Ramos (cell line): ENCODE data around the gene CPNE4.

Experiments
- in situ Hi-C: fragments of 300-500 bp; cut with MboI; formaldehyde crosslinking; loops from one replicate; pipeline ENCODE4 v1.14.3; 2022; ENCODE audit warnings: low sequenced_read_pairs; ENCODE audit not compliant: unreplicated experiment

The CPNE4 gene

DNA sequence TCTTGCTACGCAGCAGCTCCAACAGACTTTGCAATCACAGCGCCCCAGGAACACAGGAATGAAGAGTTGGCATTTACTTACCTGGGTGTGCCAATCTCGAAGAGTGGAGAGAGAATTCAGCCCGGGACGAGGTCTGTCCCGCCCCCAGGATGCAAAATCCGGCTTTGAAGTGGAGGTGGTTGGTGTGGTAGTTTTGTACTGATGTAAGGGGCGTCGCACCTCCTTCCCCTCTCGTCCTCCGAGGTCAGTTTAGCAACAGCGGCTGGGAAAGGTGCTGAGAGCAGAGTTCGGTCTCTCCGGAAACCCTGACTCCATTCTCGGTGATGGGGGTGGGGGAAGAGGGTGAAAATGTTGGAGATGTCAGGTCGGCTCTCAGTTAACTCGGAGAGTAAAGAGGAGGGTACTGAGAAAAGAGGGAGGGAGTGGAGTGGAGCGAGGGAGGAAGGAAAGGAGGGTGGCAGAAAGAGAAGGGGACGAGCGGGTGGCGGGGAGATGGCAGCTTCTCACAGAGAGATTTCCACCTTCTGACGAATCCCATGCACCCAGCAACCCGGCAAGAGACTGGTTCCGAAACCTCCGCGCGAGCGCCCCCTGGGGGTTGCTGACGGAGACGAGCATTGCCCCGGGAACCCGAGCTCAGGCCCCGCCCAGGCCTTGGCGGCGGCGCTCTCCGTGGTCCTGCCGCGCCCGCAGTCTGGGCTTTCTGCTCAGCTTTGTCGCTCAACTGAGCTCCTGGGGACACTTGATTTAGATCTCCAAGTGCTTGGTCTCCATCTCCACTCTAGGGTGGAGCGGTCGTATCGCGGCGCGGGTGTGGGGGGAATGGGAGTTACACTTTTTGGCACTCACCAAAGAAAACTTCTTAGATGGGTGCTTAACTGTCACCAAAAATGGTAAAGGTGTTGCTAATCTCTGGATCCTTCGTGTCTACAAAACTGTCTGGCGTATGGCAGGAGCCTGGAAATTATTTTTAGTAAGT is at the start of gene CPNE4:
CPNE4 (minus strand) TSS at position 529 of the 979 bp plus-strand sequence.
- in situ Hi-C loops, result loop anchor here (25.0 kb wide), 1 partner anchor 997 kb away; the partner anchor contains the start of genes ASTE1 and NEK11

DNA sequence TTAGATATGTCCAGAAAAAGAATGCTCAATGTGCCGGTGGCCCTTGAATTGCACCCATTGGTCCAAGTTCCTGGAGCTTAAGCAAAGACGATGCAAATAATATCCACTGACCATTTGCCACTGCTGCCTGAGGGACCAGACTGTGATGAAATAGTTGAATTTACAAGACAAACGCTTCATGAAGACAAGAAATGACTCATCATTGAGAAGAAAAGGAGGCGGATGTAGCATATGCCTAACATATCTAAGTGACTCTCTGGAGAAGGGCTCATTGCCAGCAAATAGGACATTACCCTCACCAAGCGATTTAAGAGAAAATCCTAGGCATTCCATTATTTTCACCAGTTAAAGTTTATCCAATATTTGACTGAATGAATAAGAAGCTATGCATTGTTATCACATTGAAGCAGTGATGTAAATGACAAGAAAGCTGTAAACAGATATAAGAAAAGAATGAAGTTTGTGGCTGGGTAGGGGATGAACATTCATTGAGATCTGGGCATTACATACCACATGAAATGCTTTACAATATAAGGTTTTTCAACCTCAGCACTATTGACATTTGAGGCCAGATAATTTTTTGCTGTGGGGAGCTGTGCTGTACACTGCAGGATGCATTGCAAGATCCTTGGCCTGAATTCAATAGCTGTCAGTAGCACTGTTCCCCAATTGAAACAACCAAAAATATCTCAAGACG is 48.9 kb upstream of the CPNE4 start:
- in situ Hi-C loops, result no loop called here

- in situ Hi-C loops, result no loop called here
Observed at GRCh38 chr3:132083159-132083558, 48.3 kb upstream of the CPNE4 start.

- in situ Hi-C loops, result no loop called here
Observed at GRCh38 chr3:132079147-132079546, 44.3 kb upstream of the CPNE4 start.

DNA sequence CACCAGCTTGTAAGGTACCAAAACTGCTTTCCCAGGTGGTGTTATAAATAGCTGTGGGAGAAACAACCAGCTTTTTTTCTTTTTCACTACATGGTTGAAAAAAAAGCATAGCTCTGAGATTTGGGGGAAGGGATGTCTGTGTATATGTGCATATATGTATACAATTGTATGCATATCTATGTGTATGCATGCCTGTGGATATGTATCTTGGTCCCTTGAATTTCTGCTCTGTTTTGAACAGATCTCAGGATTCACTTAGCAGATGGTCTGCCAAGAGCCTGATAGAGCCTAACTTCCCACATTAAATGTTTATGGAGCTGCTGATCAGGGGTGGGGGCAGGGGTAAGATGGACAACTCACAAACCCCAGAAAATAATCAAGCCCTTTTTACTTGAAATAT is 39.0 kb upstream of the CPNE4 start:
- in situ Hi-C loops, result no loop called here

- in situ Hi-C loops, result no loop called here
Observed at GRCh38 chr3:132071043-132071442, 36.2 kb upstream of the CPNE4 start.

DNA sequence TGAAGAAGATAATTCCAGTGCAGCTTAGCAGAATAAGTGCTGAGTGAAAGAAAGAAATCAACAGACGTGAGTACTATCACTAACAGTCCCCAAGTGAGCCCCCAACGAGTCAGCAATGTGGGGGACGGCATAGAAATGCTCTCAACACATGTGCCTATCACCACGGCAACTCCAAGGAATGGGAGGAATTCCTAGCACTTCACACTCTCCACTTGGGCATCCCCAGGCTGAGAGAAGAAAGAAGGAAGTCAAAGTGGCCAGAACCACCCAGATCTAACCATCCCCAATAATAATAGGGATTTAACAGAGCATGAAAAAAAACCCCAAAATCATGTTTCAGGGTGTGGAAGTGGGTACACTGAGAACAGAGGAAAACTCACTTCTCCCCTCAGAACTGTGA is 29.3 kb upstream of the CPNE4 start:
- in situ Hi-C loops, result no loop called here

DNA sequence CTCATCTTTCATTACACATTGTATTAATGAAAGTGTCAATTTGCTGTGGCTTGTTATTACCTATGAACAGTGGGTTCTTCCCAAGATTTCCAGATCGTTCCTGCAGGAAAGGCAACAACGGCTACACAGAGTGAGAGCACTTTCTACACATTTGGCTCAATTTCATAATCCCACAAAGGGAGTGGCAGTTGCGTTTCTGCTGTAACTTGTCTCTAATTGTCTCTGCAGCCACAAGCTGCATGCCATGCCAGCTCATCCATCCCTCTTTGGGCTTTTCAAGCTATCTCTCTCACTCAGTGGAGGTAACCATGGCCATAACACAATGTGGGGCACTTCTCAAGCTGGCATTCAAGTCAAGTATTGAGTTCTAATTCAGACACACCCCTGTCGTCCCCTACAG is 27.7 kb upstream of the CPNE4 start:
- in situ Hi-C loops, result no loop called here

DNA sequence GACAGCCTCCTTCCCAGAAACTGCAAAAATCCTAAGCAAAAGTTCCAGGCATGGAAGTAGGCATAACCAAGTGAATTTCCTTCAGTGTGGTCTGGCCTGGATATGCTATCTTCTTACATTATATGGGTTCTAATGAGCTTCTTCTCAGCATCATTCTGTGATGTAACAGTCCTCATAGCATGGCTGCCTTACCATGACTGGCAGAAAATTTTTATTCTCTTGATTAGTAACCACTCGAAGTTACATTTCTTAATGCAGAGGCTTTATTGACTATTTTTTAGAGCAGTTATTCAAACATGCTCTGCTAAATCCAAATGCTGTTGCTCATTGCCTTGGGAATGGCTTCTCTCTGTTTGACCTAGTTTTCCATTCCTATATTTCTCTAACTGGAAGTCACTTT is 21.1 kb upstream of the CPNE4 start:
- in situ Hi-C loops, result no loop called here

DNA sequence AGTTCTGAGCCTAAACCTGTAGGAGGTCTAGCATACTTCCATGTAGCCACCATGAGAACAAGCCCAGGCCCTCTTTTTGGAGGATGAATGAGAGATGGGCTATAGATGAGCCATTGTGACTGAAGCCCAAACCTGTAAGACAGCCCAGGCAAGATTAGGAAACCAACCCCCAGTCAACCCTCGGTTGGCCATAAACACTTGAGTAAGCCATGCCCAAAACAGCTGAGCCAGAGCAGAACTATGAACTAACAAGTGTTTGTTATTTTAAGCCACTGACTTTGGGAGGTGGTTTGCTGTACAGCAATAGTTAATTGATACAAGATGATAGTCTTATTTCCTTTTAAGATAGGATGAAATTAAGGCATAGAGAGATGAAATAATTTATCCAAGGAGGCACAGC is 12.4 kb upstream of the CPNE4 start:
- in situ Hi-C loops, result loop anchor here (25.0 kb wide), 1 partner anchor 1010 kb away; the partner anchor contains the start of genes ASTE1 and NEK11

DNA sequence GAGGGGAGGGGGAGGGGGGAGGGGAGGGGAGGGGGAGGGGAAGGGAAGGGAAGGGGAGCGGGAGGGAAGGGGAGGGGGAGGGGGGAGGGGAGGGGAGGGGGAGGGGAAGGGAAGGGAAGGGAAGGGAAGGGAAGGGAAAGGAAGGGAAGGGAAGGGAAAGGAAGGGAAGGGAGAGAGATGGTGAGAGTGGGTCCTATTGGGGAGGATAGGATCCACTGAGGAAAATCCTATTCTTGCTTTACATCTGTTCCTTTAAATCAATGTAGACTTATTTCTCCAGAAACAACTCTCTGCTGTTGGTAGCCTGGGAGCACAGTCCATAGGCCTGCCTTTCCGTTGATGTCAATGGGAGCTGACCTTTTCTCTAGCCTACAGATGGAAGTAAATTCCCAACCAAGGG is 10.1 kb upstream of the CPNE4 start:
- in situ Hi-C loops, result loop anchor here (25.0 kb wide), 1 partner anchor 1008 kb away; the partner anchor contains the start of genes ASTE1 and NEK11

DNA sequence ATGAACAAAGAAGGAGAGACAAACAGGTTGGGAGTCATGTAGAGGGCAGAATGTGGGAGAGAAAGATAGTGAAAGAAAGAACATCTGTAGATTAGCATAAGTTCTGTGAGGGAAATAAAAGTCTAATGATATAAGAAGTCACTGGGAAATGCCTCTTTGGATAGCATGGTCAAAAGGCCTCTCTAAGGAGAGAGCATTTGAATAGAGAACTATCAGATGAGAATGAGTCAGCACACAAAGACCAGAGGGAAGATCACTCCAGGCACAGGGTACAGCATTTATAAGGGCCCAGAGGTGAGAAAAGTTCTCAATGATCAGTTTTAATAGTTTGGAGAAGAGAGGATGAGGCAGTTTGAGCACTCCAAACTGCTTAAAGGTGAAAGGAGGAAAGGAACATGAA is 7.9 kb upstream of the CPNE4 start:
- in situ Hi-C loops, result loop anchor here (25.0 kb wide), 1 partner anchor 1005 kb away; the partner anchor contains the start of genes ASTE1 and NEK11

GRCh38 chr3:132038198-132038825 is 3.5 kb upstream of the CPNE4 start:
- in situ Hi-C loops, result loop anchor here (25.0 kb wide), 1 partner anchor 1001 kb away; the partner anchor contains the start of genes ASTE1 and NEK11

DNA sequence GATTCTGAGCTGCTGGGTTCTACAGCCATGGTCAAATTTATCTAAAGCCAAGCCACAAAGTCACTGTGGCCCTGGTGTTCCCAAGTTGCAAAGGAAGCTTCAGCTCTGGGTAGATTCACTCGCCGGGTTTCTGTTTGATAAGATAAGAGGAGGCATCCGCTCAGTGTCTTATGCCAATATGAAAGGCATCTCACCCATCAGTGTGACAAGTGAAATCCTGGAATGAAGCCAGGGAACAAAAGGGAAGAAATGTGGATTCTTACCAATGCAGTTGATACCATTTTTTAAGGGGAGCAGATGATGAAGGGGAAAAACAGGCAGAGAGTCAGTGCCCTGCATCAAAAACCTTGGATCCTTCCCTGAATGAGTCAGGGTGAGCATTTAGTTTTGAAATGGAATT is 2.8 kb upstream of the CPNE4 start:
- in situ Hi-C loops, result loop anchor here (25.0 kb wide), 1 partner anchor 1000 kb away; the partner anchor contains the start of genes ASTE1 and NEK11

DNA sequence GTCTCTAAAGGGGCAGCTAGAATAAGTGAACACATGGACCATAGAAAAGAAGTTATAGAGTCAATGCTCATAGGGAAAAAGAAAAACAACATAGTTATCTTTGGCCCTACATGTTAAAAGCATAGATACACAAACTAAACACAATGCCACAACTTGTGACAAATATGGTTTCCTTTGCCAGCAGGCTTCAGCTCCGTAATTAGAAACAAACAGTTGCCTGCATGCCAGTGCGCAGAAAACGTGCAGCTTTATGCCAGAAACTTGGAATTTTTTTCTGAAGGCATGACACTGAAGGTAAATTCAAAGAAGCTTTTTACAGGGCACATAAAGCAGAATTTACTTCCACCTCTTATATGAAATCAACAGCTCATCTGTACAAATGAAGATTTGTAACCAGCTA is 2.2 kb upstream of the CPNE4 start:
- in situ Hi-C loops, result loop anchor here (25.0 kb wide), 1 partner anchor 1000 kb away; the partner anchor contains the start of genes ASTE1 and NEK11

DNA sequence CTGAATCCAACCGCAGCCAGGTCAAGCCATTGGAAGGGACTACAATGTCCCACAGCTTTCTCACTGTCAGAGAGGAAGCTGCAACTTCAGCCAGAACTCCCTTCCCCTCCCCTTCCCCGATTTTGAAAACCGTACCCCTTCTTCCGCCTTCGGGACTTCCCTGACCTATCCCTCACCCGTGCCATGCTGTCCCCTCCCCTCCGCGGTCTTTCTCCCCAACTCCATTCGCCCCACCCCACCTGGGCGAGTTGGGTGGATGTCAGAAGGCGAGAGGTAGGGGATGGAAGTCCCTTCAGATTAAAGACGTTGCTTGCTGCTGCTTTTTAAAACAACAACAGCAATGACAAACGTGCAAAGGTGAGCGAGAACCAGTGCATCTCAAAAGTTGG is 723 bp downstream of the CPNE4 start:
- in situ Hi-C loops, result loop anchor here (25.0 kb wide), 1 partner anchor 997 kb away; the partner anchor contains the start of genes ASTE1 and NEK11

- in situ Hi-C loops, result loop anchor here (25.0 kb wide), 1 partner anchor 996 kb away; the partner anchor contains the start of genes ASTE1 and NEK11
Observed at GRCh38 chr3:132033471-132033870, 1.3 kb downstream of the CPNE4 start.

GRCh38 chr3:132032959-132033358 is 1.9 kb downstream of the CPNE4 start:
- in situ Hi-C loops, result loop anchor here (25.0 kb wide), 1 partner anchor 996 kb away; the partner anchor contains the start of genes ASTE1 and NEK11

DNA sequence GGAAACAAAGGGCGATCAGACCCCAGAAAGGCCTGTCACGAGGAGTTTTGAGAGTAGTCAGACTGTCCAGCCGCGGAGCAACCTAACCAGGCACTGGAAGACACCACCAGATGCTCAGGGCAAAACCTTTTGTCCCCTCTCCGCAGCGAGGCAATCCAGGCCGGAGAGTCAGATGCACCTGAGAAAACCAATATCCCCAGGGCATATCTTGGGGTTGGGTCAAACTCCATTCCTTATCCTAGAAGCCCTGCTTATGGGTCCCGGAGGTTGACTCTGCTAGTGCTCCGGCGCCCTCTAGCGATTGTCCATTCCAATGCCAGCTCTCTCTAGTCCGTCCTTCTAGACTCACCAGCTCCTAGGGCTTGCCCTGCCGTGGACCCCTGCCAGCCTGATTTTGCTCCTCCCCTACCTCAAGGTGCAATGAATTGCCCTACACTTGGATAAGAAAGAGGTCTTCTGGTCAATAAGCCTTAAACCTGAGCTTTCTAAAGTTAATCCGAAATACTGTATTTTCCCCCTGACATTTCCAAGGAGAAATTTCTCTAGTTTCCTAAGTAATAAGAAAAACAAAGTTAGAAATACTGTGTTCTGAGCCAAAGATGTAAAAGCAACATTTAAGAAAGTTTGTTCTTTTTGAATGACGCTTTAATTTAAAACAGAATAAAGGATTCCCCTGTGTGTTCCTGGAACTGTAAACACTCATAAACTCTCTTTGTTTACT is 5.5 kb downstream of the CPNE4 start:
- in situ Hi-C loops, result loop anchor here (25.0 kb wide), 1 partner anchor 992 kb away; the partner anchor contains the start of genes ASTE1 and NEK11
